ENCODE data around the gene PIK3C2B.

Gene PIK3C2B

GRCh38 chr1:204478172-204478899, 16.3 kb downstream of the PIK3C2B start:
- DNase-seq (ENCODE audit: low read depth, low spot score) = no peak
- TF ChIP-seq CTCF (IDR thresholded peaks at IDR 0.05; ENCODE audit: low read depth, low read length) = no peak
- in situ Hi-C loops (cut with HindIII; ENCODE audit: low sequenced_read_pairs) = no loop called here
- H3K4me3 ChIP-seq (ENCODE audit: low read depth, low read length) = no peak overlapping the region

- in situ Hi-C loops (cut with HindIII; ENCODE audit: low sequenced_read_pairs) = no loop called here
- no peak overlapping the region for H3K4me3 ChIP-seq (ENCODE audit: low read depth, low read length)
- TF ChIP-seq CTCF (IDR thresholded peaks at IDR 0.05; ENCODE audit: low read depth, low read length) = no peak
- no peak for DNase-seq (ENCODE audit: low read depth, low spot score)
Measured at GRCh38 chr1:204477036-204477740, 17.4 kb downstream of the PIK3C2B start.

- no peak for DNase-seq (ENCODE audit: low read depth, low spot score)
- TF ChIP-seq CTCF (IDR thresholded peaks at IDR 0.05; ENCODE audit: low read depth, low read length) = no peak
- H3K4me3 ChIP-seq (ENCODE audit: low read depth, low read length) = no peak overlapping the region
- in situ Hi-C loops (cut with HindIII; ENCODE audit: low sequenced_read_pairs) = no loop called here
Measured at GRCh38 chr1:204476563-204476962, 18.0 kb downstream of the PIK3C2B start.

GRCh38 chr1:204475656-204476432, 18.8 kb downstream of the PIK3C2B start:
- H3K4me3 ChIP-seq (ENCODE audit: low read depth, low read length) = no peak overlapping the region
- TF ChIP-seq CTCF (IDR thresholded peaks at IDR 0.05; ENCODE audit: low read depth, low read length) = no peak
- no peak for DNase-seq (ENCODE audit: low read depth, low spot score)
- in situ Hi-C loops (cut with HindIII; ENCODE audit: low sequenced_read_pairs) = no loop called here

- no peak for DNase-seq (ENCODE audit: low read depth, low spot score)
- no peak overlapping the region for H3K4me3 ChIP-seq (ENCODE audit: low read depth, low read length)
- TF ChIP-seq CTCF (IDR thresholded peaks at IDR 0.05; ENCODE audit: low read depth, low read length) = no peak
- in situ Hi-C loops (cut with HindIII; ENCODE audit: low sequenced_read_pairs) = no loop called here
Measured at GRCh38 chr1:204473400-204473965, 21.1 kb downstream of the PIK3C2B start.

- in situ Hi-C loops (cut with HindIII; ENCODE audit: low sequenced_read_pairs) = no loop called here
- H3K4me3 ChIP-seq (ENCODE audit: low read depth, low read length) = no peak overlapping the region
- no peak for DNase-seq (ENCODE audit: low read depth, low spot score)
- TF ChIP-seq CTCF (IDR thresholded peaks at IDR 0.05; ENCODE audit: low read depth, low read length) = no peak
Measured at GRCh38 chr1:204472660-204473059, 21.9 kb downstream of the PIK3C2B start.
